ENCODE measurements around the gene HIC1. TPM values are rescaled to one million over a fixed set of nuclear protein-coding genes. Genes with fewer than 3 reads are reported as not detected.

Gene HIC1
- polyA plus RNA-seq, 1 of the 3 experiments (the other 2 are of a cell fraction): 6.4 TPM

DNA sequence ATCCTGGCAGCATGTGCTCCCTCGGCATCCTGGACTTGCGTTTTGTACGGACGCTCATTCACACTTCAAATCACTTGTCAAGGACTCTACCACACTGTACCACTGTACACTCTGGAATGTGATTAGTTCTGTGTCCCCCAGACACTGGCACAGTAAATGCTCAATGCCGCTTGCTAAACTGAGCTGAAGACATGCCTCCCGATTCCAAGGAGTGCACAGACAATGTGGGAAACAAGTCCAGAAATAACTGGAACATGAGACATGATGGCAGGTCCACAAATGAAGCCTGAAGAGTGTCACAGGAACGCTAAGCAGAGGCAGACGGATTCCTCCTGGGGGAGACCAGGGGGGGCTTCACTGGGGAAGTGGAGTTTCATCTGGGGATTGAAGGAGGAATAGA, 22.1 kb downstream of the HIC1 start:
- Histone ChIP-seq H3K9me3 (no peaks in the 10 kb centered on the region), H3K9ac (no peak overlapping the region), H3K27ac (ENCODE audit: low read depth in 2 of 2, low read length in 1 of 2) (peak overlapping the region; percentile 12 to 95; a peak in 3 of 4 replicates), H4K20me1 (ENCODE audit: insufficient read depth) (no peaks in the 10 kb centered on the region), H3K4me3 (ENCODE audit: low read depth in 2 of 2, low read length in 1 of 2) (no peak overlapping the region), H3K79me2 (ENCODE audit: insufficient read depth) (peaks cover 6% of the 10 kb centered on the region; the same call in 1 of the 2 replicates), H3F3A (replicated peaks; ENCODE audit: insufficient read depth) (peaks cover 7% of the 10 kb centered on the region), H3K9me2 (no peaks in the 10 kb centered on the region), H3K36me3 (replicated peaks in 1 of 2; ENCODE audit: control insufficient read depth in 1 of 2, insufficient read depth in 2 of 2, low read length in 1 of 2) (peaks cover 15 to 21% of the 10 kb centered on the region in 2 experiments), H3K4me2 (no peak overlapping the region), H2AFZ (ENCODE audit: low read depth) (no peak overlapping the region), H3K4me1 (ENCODE audit: control insufficient read depth in 1 of 2, insufficient read depth in 2 of 2, low read depth in 1 of 2, low read length in 1 of 2) (peaks cover 5 to 52% of the 10 kb centered on the region in 2 experiments; a peak in 3 of 4 replicates), H3K27me3 (ENCODE audit: insufficient read depth) (no peaks in the 10 kb centered on the region)
- ChIA-PET POLR2A (no interaction called here), CTCF (interaction anchor here (1.0 to 3.4 kb wide), 4 partner anchors 8 to 167 kb away, joined by 3 to 21 read pairs (median 6); partner anchors contain the start of gene HIC1)
- DNase-seq: no peak
- 95% methylated on average over 8 of the region's 8 CpGs for WGBS (ENCODE audit: low lambda C conversion rate)
- TF ChIP-seq NRF1 (IDR thresholded peaks at IDR 0.05; ENCODE audit: low read depth, low read length) (no peak), EZH2phosphoT487 (IDR thresholded peaks at IDR 0.05; ENCODE audit: borderline replicate concordance, low read depth) (no peak), MEF2A (IDR thresholded peaks at IDR 0.05; ENCODE audit: borderline replicate concordance, low read depth) (no peak), RFX5 (IDR thresholded peaks at IDR 0.05; ENCODE audit: low read length) (no peak), MXI1 (IDR thresholded peaks at IDR 0.05; ENCODE audit: low read depth, low read length) (no peak), RCOR1 (IDR thresholded peaks at IDR 0.05; ENCODE audit: low read length) (no peak), RAD21 (IDR thresholded peaks at IDR 0.05; ENCODE audit: low read length) (no peak), ELF1 (IDR thresholded peaks at IDR 0.05) (no peak), SMC3 (IDR thresholded peaks at IDR 0.05; ENCODE audit: low read depth, low read length) (no peak), FOSL2 (IDR thresholded peaks at IDR 0.05; ENCODE audit: borderline replicate concordance, low read depth) (no peak), SIN3A (IDR thresholded peaks at IDR 0.05; ENCODE audit: borderline replicate concordance, low read depth, low read length) (no peak), RXRA (IDR thresholded peaks at IDR 0.05; ENCODE audit: borderline replicate concordance, low read depth) (no peak), JUND (IDR thresholded peaks at IDR 0.05) (no peak), POLR2AphosphoS5 (IDR thresholded peaks at IDR 0.05; ENCODE audit: low read depth, low read length) (no peak), USF2 (IDR thresholded peaks at IDR 0.05; ENCODE audit: borderline replicate concordance, low read depth, low read length) (no peak)
- TF ChIP-seq, protein P1, sequence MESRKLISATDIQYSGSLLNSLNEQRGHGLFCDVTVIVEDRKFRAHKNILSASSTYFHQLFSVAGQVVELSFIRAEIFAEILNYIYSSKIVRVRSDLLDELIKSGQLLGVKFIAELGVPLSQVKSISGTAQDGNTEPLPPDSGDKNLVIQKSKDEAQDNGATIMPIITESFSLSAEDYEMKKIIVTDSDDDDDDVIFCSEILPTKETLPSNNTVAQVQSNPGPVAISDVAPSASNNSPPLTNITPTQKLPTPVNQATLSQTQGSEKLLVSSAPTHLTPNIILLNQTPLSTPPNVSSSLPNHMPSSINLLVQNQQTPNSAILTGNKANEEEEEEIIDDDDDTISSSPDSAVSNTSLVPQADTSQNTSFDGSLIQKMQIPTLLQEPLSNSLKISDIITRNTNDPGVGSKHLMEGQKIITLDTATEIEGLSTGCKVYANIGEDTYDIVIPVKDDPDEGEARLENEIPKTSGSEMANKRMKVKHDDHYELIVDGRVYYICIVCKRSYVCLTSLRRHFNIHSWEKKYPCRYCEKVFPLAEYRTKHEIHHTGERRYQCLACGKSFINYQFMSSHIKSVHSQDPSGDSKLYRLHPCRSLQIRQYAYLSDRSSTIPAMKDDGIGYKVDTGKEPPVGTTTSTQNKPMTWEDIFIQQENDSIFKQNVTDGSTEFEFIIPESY (IDR thresholded peaks at IDR 0.05; ENCODE audit: borderline replicate concordance, low read depth): no peak
- TF ChIP-seq, protein P2, sequence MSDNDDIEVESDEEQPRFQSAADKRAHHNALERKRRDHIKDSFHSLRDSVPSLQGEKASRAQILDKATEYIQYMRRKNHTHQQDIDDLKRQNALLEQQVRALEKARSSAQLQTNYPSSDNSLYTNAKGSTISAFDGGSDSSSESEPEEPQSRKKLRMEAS (IDR thresholded peaks at IDR 0.05; ENCODE audit: low read depth): no peak
- TF ChIP-seq, protein P3, sequence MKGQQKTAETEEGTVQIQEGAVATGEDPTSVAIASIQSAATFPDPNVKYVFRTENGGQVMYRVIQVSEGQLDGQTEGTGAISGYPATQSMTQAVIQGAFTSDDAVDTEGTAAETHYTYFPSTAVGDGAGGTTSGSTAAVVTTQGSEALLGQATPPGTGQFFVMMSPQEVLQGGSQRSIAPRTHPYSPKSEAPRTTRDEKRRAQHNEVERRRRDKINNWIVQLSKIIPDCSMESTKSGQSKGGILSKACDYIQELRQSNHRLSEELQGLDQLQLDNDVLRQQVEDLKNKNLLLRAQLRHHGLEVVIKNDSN (IDR thresholded peaks at IDR 0.05; ENCODE audit: borderline replicate concordance, low read depth): no peak

Measured in SK-N-SH (cell line).